ENCODE data around the gene DMBT1.
"Not testable (repeated sequence)": the region's sequence is repeated elsewhere in the genome, so short reads cannot be mapped to it uniquely, and the experiment has no call there.

The DMBT1 gene

DNA sequence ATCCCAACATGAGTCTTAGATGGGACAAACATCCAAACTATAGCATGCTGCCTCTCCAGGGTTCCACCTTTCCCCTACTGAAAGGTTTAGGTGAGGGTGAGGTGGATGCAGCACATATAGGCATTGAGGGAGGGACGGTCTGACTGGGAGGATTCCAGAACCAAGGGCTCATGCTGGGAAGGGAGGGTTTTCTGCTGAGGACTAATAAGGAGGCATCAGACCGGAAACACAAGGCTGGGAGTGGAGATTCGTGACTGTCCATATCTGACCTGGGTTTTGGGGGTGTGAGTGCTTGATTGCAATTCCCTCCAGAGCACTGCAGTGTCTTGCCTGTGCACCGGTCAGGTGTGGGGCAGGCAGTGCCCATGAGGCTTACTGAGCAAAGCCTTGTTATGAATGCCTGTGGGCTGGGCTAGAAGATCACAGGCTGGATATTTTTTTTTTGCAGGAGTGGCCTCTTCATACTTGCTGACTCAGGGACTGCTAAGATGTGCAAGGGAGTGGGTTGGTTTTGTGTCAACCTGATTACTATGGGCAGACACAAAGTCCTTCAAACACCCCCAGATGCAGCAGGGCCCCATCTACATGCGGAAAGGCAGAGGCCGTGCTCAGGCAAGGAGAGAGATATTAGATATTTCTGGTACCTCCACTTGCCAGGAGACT lies 26.7 kb downstream of the DMBT1 start:
- no peak for DNase-seq

DNA sequence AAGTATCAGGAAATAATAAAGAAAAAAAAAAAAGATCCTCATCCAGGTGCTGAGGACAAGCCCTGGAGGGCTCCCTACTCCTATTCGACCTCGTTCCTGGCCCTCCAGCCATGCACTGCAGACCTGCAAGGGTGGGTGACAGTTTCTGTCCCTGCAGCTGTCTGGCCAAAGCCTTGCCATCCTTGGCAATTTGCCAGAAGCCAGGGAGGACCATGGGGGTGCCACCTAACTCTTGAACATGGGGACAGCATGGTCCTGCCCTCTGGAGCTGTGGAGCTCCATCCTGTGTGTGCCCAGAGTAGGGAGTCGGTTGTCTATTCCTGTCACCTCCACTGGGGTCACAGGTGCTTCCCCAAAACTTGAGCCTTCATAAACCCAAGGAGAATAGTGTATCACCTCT lies 27.8 kb downstream of the DMBT1 start:
- no peak for DNase-seq

DNA sequence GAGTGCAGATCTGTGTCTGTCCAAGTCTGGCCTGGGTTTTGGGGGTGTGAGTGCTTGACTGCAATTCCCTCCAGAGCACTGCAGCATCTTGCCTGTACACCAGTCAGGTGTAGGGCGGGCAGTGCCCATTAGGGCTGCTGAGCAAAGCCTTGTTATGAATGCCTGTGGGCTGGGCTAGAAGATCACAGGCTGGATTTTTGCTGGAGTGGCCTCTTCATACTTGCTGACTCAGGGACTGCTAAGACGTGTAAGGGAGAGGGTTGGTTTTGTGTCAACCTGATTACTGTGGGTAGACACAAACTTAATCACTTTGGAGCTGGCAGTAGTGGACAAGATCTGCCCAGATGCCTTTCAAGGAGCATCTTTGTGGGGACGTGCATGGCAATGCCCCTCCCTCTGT lies 29.6 kb downstream of the DMBT1 start:
- DNase-seq = no peak

DNA sequence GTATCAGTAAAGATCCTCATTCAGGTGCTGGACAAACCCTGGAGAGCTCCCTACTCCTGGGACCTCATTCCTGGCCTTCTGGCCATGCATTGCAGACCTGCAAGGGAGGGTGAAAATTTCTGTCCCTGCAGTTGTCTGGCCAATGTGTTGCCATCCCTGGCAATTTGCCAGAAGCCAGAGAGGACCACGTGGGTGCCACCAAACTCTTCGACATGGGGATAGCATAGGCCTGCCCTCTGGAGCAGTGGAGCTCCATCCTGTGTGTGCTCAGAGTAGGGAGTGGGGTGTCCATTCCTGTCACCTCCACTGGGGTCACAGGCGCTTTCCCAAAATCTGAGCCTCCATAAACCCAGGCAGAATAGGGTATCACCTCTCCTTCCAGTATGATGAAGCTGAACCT lies 31.2 kb downstream of the DMBT1 start:
- DNase-seq = no peak

DNA sequence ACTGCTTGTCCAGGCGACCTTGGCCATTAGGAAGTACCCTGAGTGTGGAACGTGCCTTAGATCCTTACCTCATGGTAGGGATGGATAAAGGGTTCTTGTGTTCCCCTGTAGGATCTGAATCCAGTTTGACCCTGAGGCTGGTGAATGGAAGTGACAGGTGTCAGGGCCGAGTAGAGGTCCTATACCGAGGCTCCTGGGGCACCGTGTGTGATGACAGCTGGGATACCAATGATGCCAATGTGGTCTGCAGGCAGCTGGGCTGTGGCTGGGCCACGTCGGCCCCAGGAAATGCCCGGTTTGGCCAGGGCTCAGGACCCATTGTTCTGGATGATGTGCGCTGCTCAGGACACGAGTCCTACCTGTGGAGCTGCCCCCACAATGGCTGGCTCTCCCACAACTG lies 31.6 kb downstream of the DMBT1 start:
- no peak for DNase-seq

DNA sequence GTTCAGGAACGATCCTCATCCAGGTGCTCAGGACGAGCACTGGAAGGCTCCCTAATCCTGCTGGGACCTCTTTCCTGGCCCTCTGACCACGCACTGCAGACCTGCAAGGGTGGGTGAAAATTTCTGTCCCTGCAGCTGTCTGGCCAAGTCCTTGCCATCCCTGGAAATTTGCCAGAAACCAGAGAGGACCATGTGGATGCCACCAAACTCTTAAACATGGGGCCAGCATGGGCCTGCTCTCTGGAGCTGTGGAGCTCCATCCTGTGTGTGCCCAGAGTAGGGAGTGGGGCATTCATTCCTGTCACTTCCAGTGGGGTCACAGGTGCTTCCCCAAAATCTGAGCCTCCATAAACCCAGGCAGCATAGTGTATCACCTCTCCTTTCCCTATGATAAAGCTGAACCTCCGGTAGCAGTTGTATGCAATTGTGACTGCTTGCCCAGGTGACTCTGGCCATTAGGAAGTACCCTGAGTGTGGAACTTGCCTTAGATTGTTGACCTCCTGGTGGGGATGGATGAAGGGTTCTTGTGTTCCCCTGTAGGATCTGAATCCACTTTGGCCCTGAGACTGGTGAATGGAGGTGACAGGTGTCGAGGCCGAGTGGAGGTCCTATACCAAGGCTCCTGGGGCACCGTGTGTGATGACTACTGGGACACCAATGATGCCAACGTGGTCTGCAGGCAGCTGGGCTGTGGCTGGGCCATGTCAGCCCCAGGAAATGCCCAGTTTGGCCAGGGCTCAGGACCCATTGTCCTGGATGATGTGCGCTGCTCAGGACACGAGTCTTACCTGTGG lies 57.1 kb downstream of the DMBT1 start:
- DNase-seq = no peak

DNA sequence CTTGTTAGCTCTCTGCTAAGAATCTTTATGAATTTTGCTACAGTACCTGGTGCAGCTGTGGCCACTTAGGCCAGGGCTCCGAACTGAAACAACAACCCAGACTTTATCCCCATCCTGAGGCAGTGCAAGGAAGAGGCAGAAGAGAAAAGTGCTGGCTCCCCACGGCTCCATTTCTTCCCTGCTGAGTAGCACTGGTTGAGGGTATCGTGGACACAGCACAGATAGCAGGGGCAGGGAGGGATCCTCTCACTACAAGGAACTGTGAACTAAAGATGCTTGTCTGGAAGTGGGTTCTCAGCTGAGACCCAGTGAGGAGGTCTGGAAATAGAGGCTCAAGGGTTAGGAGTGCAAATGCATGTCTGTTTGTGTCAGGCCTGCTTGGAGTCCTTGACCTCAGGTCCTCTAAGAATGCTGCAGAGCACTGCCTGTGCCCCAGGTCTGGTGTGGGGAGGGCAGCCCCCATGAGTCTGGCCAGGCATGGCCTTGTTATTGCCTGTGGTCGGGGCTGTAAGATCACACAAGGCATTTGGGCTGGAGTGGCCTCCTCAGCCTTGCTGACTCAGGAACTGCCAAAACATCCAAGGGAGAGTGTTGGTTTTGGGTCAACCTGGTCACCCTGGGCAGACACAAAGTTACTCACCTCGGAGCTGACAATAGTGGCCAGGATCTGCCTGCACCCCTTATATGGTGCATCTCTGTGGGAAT lies 58.1 kb downstream of the DMBT1 start:
- DNase-seq = no peak

DNA sequence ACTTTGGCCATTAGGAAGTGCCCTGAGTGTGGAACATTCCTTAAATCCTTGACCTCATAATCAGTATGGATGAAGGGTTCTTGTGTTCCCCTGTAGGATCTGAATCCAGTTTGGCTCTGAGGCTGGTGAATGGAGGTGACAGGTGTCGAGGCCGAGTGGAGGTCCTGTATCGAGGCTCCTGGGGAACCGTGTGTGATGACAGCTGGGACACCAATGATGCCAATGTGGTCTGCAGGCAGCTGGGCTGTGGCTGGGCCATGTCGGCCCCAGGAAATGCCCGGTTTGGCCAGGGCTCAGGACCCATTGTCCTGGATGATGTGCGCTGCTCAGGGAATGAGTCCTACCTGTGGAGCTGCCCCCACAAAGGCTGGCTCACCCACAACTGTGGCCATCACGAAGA lies 60.4 kb downstream of the DMBT1 start:
- DNase-seq = not testable (repeated sequence)

DNA sequence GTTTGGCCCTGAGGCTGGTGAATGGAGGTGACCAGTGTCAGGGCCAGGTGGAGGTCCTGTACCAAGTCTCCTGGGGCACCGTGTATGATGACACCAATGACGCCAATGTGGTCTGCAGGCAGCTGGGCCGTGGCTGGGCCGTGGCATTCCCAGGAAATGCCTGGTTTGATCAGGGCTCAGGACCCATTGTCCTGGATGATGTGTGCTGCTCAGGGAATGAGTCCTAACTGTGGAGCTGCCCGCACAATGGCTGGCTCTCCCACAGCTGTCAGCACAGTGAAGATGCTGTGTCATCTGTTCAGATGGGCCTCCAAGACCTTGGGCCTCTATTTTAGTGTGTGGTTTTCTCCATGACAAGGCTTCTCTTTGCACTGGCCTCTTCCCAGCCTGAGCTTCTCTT lies 64.0 kb downstream of the DMBT1 start:
- DNase-seq = no peak

DNA sequence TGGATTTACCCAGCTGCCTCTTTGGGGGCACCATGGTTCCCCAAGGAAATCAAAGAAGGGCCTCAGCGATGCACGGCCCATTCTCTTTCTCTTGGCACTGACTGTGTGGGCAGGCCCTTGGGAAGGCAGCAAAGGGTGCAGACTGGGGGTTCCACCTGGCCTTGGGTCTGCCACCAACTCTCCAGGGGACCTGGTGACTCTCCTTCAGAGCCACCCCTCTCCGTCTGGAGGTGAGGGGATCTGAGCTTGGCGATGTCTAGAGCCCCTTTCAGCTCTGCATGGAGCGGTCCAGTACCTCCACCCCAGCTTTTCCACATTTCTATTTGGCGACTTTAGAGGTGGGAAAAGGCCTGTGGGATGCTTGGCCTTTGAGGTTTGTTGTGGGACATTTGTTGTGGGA lies 70.0 kb downstream of the DMBT1 start:
- DNase-seq = no peak

DNA sequence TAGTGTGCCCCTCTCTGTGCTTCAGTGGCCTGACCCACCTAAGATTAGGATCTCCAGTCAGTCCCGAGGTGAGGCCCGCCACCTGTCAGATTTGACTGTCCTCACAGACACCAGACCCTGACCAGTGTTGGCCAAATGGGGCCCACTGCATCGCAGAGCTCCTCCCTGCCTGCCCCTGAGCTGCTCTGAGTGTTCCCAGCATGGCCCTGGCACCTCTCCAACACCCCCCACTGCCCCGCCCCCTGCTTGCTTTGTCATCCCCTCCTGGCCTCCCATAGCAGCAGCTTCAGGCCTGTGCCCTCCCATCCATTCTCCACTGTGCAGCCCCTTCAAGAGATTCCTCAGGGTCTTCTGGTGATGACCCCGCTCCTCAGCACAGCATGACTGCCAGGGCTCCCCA lies 71.5 kb downstream of the DMBT1 start:
- no peak for DNase-seq

DNA sequence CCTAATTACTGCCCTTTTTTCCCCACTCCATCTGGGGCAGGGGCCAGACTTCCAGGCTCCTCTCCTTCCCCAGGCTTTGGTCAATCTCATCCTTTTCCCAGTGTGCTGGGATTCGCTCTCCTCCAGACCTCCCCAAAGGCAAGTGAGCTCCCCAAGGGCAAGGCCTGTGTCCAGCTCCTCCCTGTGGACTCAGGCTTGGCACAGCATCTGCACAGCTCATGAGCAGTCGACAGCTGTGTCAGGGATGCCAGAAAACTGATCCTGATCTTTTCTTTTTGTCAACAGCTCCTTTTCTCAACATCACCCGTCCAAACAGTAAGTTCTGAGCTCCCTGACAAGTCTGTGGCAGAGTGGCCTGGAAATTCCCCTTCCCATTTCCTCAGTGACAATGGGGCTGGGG lies 72.0 kb downstream of the DMBT1 start:
- no peak for DNase-seq

DNA sequence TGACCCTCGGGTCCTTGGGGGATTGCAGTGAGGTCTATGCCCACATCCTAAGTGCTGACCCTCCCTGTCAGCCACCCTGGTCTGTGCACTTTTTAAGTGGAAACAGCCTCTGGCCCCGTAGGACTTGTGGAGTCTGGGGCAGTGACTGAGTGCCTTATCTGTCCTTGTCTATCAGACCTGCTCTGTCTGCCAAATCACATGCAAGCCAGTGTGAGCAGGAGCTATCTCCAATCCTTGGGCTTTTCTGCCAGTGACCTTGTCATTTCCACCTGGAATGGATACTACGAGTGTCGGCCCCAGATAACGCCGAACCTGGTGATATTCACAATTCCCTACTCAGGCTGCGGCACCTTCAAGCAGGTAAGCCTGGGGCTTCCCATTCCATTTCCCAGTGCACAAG lies 76.4 kb downstream of the DMBT1 start:
- no peak for DNase-seq

DNA sequence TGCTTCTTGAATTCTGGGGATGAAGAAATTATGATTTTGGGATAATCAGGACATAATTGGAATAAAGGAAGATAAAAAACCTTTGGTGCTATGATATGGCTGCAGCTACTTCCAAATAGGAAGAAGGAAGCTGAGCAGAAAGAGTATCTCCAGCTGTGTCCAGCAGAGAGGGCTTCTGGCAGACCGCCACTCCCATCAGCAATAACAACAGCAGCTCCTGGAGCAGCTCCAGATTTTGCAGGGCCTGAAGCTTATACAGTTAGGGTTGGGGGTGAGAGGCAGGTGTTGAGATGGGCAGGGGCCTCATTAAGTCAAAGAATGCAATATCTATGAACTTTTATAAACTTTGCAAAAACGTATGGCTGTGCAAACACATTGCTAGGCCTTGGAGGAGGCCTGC lies 76.8 kb downstream of the DMBT1 start:
- no peak for DNase-seq

DNA sequence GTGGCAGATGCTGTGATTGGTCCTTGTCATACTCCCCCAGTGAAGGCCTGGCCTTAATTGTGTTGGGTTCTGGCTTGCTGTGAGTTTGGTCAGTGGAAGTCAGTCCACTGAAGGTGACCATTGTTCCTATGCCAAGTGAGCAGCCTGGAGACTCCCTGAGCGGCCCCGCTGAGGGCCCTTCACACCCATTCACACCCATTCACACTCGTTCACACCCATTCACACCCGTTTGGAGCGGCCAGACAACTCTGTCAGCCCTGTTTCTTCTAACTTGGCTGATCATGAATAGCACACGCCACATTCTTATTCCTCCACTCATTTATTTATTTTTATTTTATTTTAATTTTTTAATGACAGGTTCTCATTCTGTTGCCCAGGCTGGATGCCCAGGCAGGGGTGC lies 77.6 kb downstream of the DMBT1 start:
- no peak for DNase-seq

DNA sequence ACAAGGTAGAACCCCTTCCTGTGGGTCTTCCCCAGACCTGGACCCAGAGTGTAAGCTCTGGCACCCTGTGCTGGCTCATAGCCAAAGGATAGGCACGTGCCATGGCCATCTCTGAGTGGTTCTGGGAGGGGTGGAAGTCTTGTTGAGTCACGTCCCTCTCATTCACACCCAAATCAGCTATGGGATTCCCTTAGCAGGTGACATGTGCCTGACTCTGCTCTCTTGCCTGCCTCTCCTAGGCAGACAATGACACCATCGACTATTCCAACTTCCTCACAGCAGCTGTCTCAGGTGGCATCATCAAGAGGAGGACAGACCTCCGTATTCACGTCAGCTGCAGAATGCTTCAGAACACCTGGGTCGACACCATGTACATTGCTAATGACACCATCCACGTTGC lies 79.2 kb downstream of the DMBT1 start:
- no peak for DNase-seq

DNA sequence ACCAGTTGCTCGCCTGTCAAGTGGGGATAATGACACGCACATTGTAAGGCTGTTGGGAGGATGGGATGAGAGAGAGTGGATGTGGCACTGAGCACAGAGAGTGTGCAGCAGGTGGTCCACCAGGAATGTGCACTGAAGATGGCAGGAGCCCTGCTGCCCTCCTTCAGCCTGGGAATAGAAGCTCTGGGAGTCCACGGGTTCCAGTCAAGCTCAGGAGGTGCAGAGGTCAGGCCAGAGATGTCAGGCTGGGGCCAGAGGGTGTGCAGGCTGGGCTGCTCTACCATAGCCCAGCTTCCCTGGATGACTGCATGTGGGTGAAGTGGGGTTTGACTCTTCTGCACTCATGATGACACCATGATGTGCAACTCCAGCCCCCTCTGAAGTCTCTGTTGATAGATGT lies 80.4 kb downstream of the DMBT1 start:
- no peak for DNase-seq

DNA sequence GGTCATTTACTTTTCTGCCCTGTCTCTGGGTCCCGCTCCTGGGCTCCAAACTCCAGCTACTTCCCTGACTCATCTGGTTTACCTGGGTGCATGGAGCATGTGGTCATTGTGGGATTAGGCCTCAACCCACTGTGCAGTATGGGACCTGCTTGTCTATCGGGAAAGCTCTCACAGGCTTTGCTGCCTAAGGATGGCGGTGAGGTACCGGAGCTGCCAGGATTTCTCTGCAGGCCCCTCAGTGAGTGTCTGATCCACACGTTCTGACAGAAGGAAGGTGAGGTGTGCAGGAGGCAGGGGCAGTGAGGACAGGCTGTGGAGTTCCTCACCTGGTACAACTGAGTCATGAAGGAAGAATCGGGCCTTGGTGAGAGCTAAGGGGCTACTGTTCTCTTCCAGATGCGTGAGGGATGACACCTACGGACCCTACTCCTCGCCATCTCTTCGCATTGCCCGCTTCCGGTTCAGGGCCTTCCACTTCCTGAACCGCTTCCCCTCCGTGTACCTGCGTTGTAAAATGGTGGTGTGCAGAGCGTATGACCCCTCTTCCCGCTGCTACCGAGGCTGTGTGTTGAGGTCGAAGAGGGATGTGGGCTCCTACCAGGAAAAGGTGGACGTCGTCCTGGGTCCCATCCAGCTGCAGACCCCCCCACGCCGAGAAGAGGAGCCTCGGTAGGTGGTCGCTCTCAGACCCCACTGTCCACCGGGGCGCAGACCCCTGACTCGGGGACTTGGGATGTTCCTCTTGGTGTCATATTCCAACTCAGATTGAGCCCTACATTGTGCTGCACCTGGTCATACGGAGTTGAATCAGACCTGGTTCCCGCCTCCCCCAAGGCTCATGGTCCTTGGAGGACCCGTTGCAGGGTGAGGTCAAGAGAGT lies 82.4 kb downstream of the DMBT1 start:
- DNase-seq = no peak

DNA sequence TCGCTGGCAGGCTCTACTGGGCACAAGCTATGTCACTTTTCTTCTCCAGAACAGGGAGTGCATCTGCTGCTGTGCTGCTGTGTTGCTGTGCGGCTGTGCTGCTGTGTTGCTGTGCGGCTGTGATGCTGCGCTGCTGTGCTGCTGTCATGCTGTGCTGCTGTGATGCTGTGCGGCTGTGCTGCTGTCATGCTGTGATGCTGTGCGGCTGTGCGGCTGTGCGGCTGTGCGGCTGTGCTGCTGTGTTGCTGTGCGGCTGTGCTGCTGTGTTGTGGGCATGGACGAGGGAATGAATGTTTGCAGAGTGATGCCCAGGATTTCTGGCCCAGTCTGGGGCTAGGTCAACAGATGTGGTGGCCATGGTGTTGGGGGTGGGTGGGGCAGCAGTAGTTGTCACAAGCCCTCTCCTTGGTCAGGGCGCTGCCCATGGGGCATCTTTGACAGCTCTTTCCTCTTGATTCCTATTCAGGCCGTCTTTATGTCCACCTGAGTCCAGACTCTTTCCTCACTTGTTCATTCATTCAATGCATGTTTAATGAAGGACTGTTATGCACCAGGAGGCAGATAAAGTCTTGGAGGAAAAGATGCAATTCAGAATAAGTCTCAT lies 83.5 kb downstream of the DMBT1 start:
- no peak for DNase-seq

DNA sequence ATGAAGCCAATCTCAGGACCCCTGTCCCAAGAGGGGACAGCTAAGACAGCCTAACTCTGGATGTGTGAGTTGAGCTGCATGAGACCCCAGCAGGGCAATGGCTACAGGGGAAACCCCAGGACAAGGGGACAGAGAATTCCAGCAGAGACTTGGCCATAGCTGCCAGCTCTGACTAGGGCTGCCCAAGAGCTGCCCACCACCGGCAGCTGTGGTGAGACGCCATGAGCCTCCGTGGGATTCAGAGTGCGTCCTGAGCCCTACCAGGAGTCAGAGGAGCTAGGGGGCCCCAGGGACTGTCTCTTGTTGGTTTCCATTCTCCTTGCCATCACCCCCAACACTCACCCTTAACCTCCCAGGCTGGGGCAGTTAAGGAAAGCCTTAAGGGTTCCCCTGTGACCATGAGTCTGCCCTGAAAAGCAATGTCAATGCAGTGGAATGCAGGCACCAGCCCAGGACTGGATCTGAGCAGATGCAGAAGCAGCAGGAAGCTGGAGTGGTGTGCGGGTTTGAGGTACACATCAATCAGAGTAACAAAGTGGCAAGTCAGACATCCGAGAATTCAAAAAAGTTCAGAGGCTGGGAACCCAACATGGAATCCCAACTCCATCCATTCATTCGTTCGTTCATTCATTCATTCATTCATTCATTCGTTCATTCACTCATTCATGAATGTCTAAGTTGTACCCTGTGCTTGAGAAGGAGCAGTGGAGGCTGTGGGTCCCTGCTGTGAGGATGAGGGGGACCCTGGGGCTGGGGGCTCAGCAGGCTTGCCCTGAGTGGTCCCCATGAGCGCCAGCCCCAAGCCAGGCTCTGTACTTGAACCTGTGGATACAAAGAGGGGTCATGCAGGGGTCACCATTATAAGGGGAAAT lies 86.2 kb downstream of the DMBT1 start:
- DNase-seq = no peak

DNA sequence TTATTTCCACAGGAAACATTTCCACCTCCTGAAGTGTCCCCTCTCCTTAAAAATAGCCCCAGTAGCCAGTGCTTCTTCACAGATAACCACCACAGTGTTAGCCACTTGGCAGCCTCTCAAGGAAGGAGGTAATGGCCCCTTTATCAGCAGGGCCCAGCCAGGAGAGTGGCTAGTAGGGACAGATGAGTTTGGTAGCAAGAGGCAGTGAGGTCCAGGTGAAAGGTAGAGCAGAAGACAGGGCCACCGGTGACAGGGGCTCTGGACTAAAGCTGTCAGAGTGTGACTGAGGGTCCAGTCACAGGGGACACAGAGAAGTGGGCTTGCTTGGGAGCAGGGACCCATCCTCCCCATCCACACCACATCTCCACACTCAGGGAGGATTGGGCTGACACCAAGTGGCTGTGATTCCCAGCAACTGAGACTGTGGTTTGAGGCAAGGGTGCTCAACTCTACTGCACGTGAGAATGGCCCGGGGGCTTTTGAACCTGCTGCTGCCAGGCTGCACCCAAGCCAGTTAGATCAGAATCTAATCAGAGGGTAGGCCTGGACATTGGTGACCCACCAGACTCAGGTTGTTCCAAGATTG lies 86.9 kb downstream of the DMBT1 start:
- no peak for DNase-seq
